OCI-LY7 (cell line): ENCODE measurements around the gene SH2D3C.

Experiments
- CTCF ChIP-seq: fragments of 200-600 bp; sonication (generic); conservative IDR thresholded peaks from 2 replicates; pipeline ENCODE4 v1.5.1; 2014; ENCODE audit warnings: mild to moderate bottlenecking, antibody characterized with exemption, low read length, moderate library complexity, mixed read lengths
- EZH2phosphoT487 ChIP-seq: fragments of 200-600 bp; sonication (generic); IDR thresholded peaks from 2 replicates; pipeline ENCODE4 v1.6.1; 2018; ENCODE audit warnings: low read depth, borderline replicate concordance, mild to moderate bottlenecking, mixed run types, antibody characterized with exemption, low read length, moderate library complexity, mixed read lengths

GRCh38 chr9:127796852-127797370 is 18.4 kb upstream of the SH2D3C start:
- TF ChIP-seq CTCF (no peak), EZH2phosphoT487 (no peak)
